OCI-LY1 (cell line): ENCODE data around the gene SLC3A2.

Experiments
- H2AFZ ChIP-seq: fragments of 200-600 bp; sonication (generic), shearing (Covaris generic); 2 replicates; pipeline ENCODE4 v1.6.0; 2014; ENCODE audit warnings: antibody characterized with exemption, mild to moderate bottlenecking, low read length
- H3F3A ChIP-seq: fragments of 200-600 bp; sonication (generic), shearing (Covaris generic); 2 replicates; pipeline ENCODE4 v1.6.0; 2014; ENCODE audit warnings: mild to moderate bottlenecking, antibody characterized with exemption, low read length, moderate library complexity; ENCODE audit not compliant: insufficient read depth
- H3K27ac ChIP-seq: fragments of 200-600 bp; sonication (generic); 2 replicates; pipeline ENCODE4 v1.5.1; 2014; ENCODE audit warnings: low read length, mixed run types, mild to moderate bottlenecking, low read depth; ENCODE audit not compliant: poor library complexity, severe bottlenecking
- H3K27me3 ChIP-seq: fragments of 200-600 bp; sonication (generic); 2 replicates; pipeline ENCODE4 v1.6.0; 2014; ENCODE audit warnings: antibody characterized with exemption, mild to moderate bottlenecking, low read length, moderate library complexity; ENCODE audit not compliant: insufficient read depth
- H3K36me3 ChIP-seq: fragments of 200-600 bp; sonication (generic); 2 replicates; pipeline ENCODE4 v1.6.1; 2014; ENCODE audit warnings: mild to moderate bottlenecking, antibody characterized with exemption, low read length, moderate library complexity, mixed read lengths; ENCODE audit not compliant: insufficient read depth
- H3K4me1 ChIP-seq: fragments of 200-600 bp; sonication (generic); 2 replicates; pipeline ENCODE4 v1.5.1; 2014; ENCODE audit warnings: mild to moderate bottlenecking, low read length, moderate library complexity; ENCODE audit not compliant: insufficient read depth, severe bottlenecking
- H3K4me2 ChIP-seq: fragments of 200-600 bp; sonication (generic), shearing (Covaris generic); 2 replicates; pipeline ENCODE4 v1.6.1; 2014; ENCODE audit warnings: low read length
- H3K4me3 ChIP-seq: fragments of 200-600 bp; sonication (generic); 2 replicates; pipeline ENCODE4 v1.5.1; 2014; ENCODE audit warnings: low read length, low read depth, mild to moderate bottlenecking, mixed read lengths; ENCODE audit not compliant: poor library complexity, severe bottlenecking
- H3K79me2 ChIP-seq: fragments of 200-600 bp; shearing (Covaris generic); 2 replicates; pipeline ENCODE4 v1.6.1; 2016; ENCODE audit warnings: mixed run types, low read length, mixed read lengths; ENCODE audit not compliant: insufficient read depth
- H3K9ac ChIP-seq: fragments of 200-600 bp; sonication (generic), shearing (Covaris generic); 2 replicates; pipeline ENCODE4 v1.6.1; 2014; ENCODE audit warnings: mild to moderate bottlenecking, low read length, mixed read lengths
- H3K9me2 ChIP-seq: fragments of 200-600 bp; sonication (generic), shearing (Covaris generic); 2 replicates; pipeline ENCODE4 v1.6.1; 2014; ENCODE audit warnings: low read depth, mild to moderate bottlenecking, low read length, mixed read lengths
- H3K9me3 ChIP-seq: fragments of 200-600 bp; shearing (Covaris generic); 2 replicates; pipeline ENCODE4 v1.6.1; 2014; ENCODE audit warnings: low read length, mixed read lengths
- H4K20me1 ChIP-seq: fragments of 200-600 bp; sonication (generic), shearing (Covaris generic); 2 replicates; pipeline ENCODE4 v1.6.0; 2016; ENCODE audit warnings: mild to moderate bottlenecking, low read length; ENCODE audit not compliant: insufficient read depth
- EZH2 ChIP-seq: fragments of 200-600 bp; sonication (generic), shearing (Covaris generic); IDR thresholded peaks from 2 replicates; pipeline ENCODE4 v1.8.0; 2017; ENCODE audit warnings: borderline replicate concordance, mixed run types, mild to moderate bottlenecking, antibody characterized with exemption, low read length, moderate library complexity, mixed read lengths
- TF ChIP-seq, protein P1 (sequence below): fragments of 200-600 bp; sonication (generic), shearing (Covaris generic); IDR thresholded peaks from 2 replicates; pipeline ENCODE4 v1.5.1; 2017; ENCODE audit warnings: mild to moderate bottlenecking, antibody characterized with exemption, low read length, moderate library complexity, mixed read lengths

Gene SLC3A2

GRCh38 chr11:62889126-62889483, 8.4 kb downstream of the SLC3A2 start:
- peaks cover 59% of the 10 kb centered on the region for H3K36me3 ChIP-seq
- no peaks in the 10 kb centered on the region for H3K27me3 ChIP-seq
- H3F3A ChIP-seq: no peaks in the 10 kb centered on the region
- no peaks in the 10 kb centered on the region for H4K20me1 ChIP-seq
- H3K9me2 ChIP-seq: no peaks in the 10 kb centered on the region
- H3K4me3 ChIP-seq: no peak overlapping the region
- H3K4me2 ChIP-seq: no peak overlapping the region
- no peak overlapping the region for H2AFZ ChIP-seq
- H3K27ac ChIP-seq: no peak overlapping the region
- H3K79me2 ChIP-seq: no peaks in the 10 kb centered on the region
- H3K9ac ChIP-seq: no peak overlapping the region
- no peak for TF ChIP-seq EZH2
- TF ChIP-seq, protein P1, sequence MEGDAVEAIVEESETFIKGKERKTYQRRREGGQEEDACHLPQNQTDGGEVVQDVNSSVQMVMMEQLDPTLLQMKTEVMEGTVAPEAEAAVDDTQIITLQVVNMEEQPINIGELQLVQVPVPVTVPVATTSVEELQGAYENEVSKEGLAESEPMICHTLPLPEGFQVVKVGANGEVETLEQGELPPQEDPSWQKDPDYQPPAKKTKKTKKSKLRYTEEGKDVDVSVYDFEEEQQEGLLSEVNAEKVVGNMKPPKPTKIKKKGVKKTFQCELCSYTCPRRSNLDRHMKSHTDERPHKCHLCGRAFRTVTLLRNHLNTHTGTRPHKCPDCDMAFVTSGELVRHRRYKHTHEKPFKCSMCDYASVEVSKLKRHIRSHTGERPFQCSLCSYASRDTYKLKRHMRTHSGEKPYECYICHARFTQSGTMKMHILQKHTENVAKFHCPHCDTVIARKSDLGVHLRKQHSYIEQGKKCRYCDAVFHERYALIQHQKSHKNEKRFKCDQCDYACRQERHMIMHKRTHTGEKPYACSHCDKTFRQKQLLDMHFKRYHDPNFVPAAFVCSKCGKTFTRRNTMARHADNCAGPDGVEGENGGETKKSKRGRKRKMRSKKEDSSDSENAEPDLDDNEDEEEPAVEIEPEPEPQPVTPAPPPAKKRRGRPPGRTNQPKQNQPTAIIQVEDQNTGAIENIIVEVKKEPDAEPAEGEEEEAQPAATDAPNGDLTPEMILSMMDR: no peak
- no peaks in the 10 kb centered on the region for H3K9me3 ChIP-seq
- no peaks in the 10 kb centered on the region for H3K4me1 ChIP-seq

DNA sequence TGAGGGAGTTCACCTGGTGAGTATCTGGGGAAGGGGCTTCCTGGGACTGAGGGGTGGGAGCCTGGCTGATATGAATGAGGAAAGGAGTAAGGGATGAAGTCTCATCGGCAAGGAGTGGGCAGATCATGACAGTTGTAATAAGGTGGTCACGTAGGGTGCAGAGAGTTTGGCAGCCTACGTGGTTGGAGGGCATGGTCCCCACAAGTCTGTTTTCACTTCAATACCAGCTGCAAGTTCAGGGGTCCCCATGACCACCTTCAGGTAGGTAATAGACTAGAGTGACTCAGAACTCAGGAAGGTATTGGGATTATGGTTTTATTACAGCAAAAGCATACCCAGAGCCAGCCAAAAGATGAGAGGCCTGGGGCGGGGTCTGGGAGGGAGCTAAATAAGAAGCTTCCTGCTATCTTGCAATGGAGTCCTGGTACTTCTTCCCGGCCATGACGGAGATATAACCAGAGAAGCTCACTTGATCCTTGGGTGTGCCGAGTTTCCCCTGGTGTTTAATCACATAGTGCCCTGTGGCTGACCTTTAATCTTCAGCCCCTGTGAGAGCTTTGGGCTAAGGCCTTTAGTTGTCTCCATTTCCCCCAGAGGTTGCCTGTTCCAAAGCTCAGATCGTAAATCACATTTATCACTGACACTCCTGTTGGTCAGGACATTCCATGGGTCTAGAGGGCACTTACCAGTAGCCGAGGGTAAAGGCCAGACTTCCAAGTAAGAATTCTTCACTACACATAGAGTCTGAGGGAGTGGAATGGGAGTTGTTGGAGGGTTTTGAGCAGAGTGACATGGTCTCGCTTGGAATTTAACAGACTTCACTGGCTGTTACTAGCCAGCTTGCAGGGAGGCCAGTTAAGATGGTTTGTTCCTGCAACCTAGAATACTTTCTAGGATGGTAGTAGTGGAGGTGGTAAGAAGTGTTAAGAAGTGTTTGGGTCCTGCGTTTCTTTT, 9.1 kb downstream of the SLC3A2 start:
- Histone ChIP-seq H3K27ac (no peak overlapping the region), H3K4me1 (no peaks in the 10 kb centered on the region), H3K79me2 (no peaks in the 10 kb centered on the region), H4K20me1 (no peaks in the 10 kb centered on the region), H3K4me3 (no peak overlapping the region), H3K36me3 (peaks cover 52% of the 10 kb centered on the region), H3K9me3 (no peaks in the 10 kb centered on the region), H3F3A (no peaks in the 10 kb centered on the region), H3K27me3 (no peaks in the 10 kb centered on the region), H3K4me2 (no peak overlapping the region), H3K9ac (no peak overlapping the region), H3K9me2 (no peaks in the 10 kb centered on the region), H2AFZ (no peak overlapping the region)
- no peak for TF ChIP-seq EZH2
- TF ChIP-seq, protein P1: no peak

DNA sequence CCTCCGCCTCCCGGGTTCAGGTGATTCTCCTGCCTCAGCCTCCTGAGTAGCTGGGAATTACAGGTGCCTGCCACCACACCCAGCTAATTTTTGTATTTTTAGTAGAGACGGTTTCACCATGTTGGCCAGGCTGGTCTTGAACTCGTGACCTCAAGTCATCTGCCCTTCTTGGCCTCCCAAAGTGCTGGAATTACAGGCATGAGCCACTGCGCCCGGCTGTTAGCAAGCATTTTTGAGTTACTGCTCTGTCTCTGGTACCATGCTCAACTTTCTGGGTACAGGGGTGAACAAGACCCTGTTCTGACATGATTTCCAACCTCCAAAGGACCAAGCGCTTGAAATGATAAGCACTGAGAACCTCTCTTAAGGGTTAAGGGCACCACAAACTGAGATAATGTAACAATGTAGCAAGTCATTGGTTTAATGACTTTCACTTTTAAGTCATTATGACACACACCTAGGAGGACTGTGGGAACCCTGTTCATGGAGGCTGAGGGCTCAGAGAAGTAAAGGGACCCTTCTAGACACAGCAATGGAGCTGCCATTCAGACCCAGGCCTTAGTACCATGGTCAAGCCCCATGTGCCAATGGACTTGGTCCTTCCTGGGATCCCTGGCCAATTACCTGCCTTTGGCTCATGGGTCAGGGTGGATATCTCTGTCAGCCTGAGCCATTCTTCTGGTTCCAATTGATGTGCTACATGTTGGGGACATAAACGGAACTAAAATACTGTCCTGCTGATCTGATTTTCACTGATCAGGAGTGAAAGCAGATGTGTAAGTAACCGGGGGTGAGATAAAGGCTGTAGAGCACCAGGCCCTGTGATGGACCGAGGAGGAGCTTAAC, 11.6 kb downstream of the SLC3A2 start:
- H4K20me1 ChIP-seq: no peaks in the 10 kb centered on the region
- H3F3A ChIP-seq: no peaks in the 10 kb centered on the region
- H3K4me2 ChIP-seq: no peak overlapping the region

More for the DNA sequence above, 11.6 kb downstream of the SLC3A2 start:
- TF ChIP-seq EZH2: no peak
- TF ChIP-seq, protein P1: no peak
- Histone ChIP-seq H3K27ac (no peak overlapping the region), H3K9me2 (no peaks in the 10 kb centered on the region), H3K27me3 (peaks cover 2% of the 10 kb centered on the region; the same call in 1 of the 2 replicates), H3K9me3 (no peaks in the 10 kb centered on the region), H3K36me3 (peaks cover 27% of the 10 kb centered on the region), H3K4me1 (no peaks in the 10 kb centered on the region), H3K4me3 (no peak overlapping the region), H2AFZ (no peak overlapping the region), H3K9ac (no peak overlapping the region), H3K79me2 (no peaks in the 10 kb centered on the region)
